HEK293T (cell line): Measurements from ENCODE around the gene SHISA9.

Experiments used
- CTCF ChIA-PET: fragments of 350-600 bp; formaldehyde crosslinking; extraction: SDS; loops from one replicate; lab custom pipeline; 2021; ENCODE audit warnings: antibody characterized with exemption, inconsistent platforms; lab: Yijun Ruan, JAX
- POLR2A ChIA-PET: fragments of 350-600 bp; formaldehyde crosslinking; extraction: SDS; loops from one replicate; lab custom pipeline; 2020; ENCODE audit warnings: antibody characterized with exemption, inconsistent platforms; lab: Yijun Ruan, JAX
- DNase-seq: peaks from one replicate; pipeline ENCODE4 v3.0.0; 2012; ENCODE audit warnings: mixed read lengths; ENCODE audit errors: extremely low spot score
- ARNT ChIP-seq: fragments of 450-650 bp; IDR thresholded peaks from 2 replicates; pipeline ENCODE4 v1.6.1; 2017; ENCODE audit warnings: mild to moderate bottlenecking
- BHLHE40 ChIP-seq: fragments of 450-650 bp; IDR thresholded peaks from 2 replicates; pipeline ENCODE4 v1.6.1; 2016; ENCODE audit warnings: mild to moderate bottlenecking, moderate library complexity, borderline replicate concordance
- CTBP1 ChIP-seq: fragments of 450-650 bp; IDR thresholded peaks from 2 replicates; pipeline ENCODE4 v1.6.1; 2016; ENCODE audit warnings: borderline replicate concordance
- ELF4 ChIP-seq: fragments of 450-650 bp; IDR thresholded peaks from 2 replicates; pipeline ENCODE4 v1.6.1; 2017; ENCODE audit warnings: antibody characterized with exemption
- FOXA1 ChIP-seq: fragments of 450-650 bp; IDR thresholded peaks from 2 replicates; pipeline ENCODE4 v1.6.1; 2016; ENCODE audit warnings: mild to moderate bottlenecking
- FOXK2 ChIP-seq: fragments of 450-650 bp; IDR thresholded peaks from 2 replicates; pipeline ENCODE4 v1.6.1; 2016; ENCODE audit warnings: mild to moderate bottlenecking
- FOXM1 ChIP-seq: fragments of 450-650 bp; IDR thresholded peaks from 2 replicates; pipeline ENCODE4 v1.6.1; 2017; ENCODE audit warnings: mild to moderate bottlenecking, borderline replicate concordance
- HDGF ChIP-seq: fragments of 450-650 bp; IDR thresholded peaks from 2 replicates; pipeline ENCODE4 v1.6.1; 2017; ENCODE audit warnings: antibody characterized with exemption, borderline replicate concordance
- L3MBTL2 ChIP-seq: fragments of 450-650 bp; conservative IDR thresholded peaks from 2 replicates; pipeline ENCODE4 v1.6.1; 2016; ENCODE audit warnings: mild to moderate bottlenecking
- LEF1 ChIP-seq: fragments of 450-650 bp; IDR thresholded peaks from 2 replicates; pipeline ENCODE4 v1.6.1; 2017; ENCODE audit warnings: mild to moderate bottlenecking, borderline replicate concordance
- NFRKB ChIP-seq: fragments of 450-650 bp; IDR thresholded peaks from 2 replicates; pipeline ENCODE4 v1.6.1; 2016; ENCODE audit warnings: mild to moderate bottlenecking, moderate library complexity
- SP1 ChIP-seq: fragments of 450-650 bp; IDR thresholded peaks from 2 replicates; pipeline ENCODE4 v1.6.1; 2017
- SUZ12 ChIP-seq: fragments of 450-650 bp; IDR thresholded peaks from 2 replicates; pipeline ENCODE4 v1.6.1; 2016; ENCODE audit warnings: mild to moderate bottlenecking
- TARDBP ChIP-seq: fragments of 450-650 bp; IDR thresholded peaks from 2 replicates; pipeline ENCODE4 v1.6.1; 2016
- ZNF384 ChIP-seq: fragments of 450-650 bp; IDR thresholded peaks from 2 replicates; pipeline ENCODE4 v1.6.1; 2016
- TF ChIP-seq, protein P1 (sequence below): fragments of 450-650 bp; IDR thresholded peaks from 2 replicates; pipeline ENCODE4 v1.6.1; 2016

The SHISA9 gene

DNA sequence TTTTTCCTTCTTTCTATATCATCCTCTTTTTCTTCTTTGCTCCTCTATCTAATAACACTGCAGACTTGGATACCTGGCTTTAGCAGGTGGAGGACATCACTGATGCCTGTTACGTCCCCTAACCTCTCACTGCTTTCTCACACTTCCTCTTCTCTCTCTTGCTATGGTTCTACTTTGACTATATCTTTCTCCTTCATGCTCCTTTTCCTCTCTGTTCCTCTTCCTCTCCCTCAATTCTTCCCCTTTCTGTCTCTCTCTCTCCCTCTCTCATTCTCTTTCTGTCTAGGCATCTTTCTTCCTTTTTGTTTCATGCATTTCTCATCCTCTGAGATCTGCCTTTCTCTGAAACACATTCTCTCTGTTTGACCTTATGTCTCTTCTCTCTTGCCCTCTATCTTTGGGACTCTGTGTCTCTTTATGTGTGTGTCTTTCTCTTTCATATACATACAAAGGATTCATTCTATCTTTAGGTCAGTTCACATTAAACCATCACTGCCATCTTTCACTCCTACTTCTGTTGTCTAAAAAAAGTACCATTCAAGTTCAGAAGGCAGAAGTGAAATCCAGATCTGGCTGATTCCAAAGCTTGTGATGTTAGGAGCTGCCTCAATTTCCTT is 353.7 kb downstream of the SHISA9 start:
- DNase-seq: no peak
- ChIA-PET POLR2A (no interaction called here), CTCF (no interaction called here)
- no peak for TF ChIP-seq LEF1

DNA sequence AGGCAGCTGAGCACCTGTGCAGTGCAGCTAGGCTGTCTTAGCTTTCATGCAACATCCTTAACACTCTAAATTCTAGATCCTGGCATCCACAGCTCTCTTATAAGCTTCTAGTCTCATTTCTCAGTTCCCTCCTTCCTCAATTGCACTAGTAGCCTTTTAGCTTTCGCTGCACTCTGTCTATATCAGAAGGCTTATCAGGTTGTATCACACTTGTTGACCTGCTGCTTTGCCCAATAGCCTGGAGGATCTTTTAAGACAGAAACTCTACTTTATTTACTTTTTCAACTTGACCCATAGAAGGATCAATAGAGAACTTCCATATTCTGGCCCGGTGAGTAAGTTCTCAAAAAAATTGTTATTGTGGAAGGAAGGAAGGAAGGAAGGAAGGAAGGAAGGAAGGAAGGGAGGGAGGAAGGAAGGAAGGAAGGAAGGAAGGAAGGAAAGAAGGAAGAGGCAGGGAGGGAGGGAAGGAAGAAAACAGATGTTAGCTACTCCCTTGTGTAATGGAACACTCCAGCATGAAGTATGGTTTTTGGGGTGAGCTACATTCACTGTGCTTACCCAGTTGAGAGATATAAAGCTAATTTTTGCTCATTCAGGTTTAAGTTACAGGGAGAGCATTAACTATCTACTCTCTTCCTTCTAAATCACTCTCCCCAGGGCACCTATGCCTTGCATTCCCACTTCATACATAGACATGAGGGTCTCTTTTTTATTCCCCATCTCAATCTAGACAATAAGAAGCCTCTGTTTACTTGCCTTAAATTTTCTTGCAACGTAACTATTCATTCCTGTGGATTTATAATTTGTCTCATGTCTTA is 361.1 kb downstream of the SHISA9 start:
- DNase-seq: no peak
- CTCF ChIA-PET: no interaction called here
- POLR2A ChIA-PET: no interaction called here
- TF ChIP-seq ZNF384 (no peak), FOXK2 (no peak), TARDBP (no peak), CTBP1 (no peak), L3MBTL2 (no peak), HDGF (no peak), NFRKB (no peak), FOXM1 (no peak), BHLHE40 (no peak)

DNA sequence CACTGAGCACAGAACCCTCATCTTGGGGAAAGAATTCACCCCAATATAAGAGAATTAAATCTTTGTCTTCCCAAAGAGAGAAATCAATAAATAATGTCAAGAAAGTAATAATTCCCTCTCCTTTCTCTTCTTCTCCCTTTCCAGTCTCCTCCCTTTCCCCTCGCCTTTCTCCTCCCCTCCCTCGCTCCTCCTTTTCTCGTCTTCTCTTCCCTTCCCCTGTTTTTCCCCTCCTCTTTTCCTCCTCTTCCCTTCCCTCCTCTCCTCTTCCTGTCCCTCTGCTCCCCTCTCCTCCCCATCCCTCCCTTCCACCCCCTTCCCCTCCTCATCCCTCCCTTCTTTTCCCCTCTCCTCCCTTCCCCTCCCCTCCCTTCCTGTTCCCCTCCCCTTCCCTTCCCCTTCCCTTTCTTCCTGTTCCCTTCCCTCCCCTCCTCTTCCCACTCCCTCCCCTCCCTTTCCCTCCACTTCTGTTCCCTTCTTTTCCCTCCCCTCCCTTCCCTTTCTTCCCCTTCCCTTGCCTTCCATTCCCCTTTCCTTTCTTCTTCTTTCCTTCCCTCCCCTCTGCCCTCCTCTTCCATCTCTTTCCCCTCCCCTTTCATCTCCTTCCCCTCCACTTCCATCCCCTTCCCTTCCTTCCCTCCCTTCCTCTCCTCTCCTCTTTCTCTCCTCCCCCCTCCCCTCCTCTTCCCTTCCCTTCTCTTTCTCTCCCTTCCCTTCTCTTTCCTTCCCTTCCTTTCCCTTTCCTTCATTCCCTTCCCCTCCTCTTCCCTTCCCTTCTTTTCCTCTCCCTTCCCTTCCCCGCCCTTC is 363.6 kb downstream of the SHISA9 start:
- ChIA-PET POLR2A (no interaction called here), CTCF (no interaction called here)
- TF ChIP-seq NFRKB (no peak), ARNT (no peak), ELF4 (no peak), CTBP1 (no peak)
- DNase-seq: no peak

DNA sequence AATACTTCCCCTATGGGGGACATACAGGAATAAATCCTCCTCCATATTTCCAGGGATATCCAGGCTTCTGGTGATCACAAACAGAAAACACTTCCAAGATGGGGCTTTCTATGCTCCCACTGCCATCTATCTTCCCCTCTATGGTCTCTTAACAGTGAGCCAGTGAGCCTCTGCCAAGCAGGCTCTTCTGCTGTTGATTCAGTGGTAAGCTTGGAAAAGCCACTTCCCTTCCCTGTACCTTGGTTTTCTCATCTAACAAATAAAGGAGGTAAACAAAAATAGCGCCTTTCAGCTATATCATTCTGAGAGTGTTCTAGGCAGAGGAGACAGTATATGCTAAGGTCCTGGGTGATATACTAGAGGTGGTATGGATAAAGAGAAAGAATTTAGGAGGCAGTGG is 368.0 kb downstream of the SHISA9 start:
- TF ChIP-seq FOXM1 (no peak), ARNT (no peak), HDGF (no peak), ELF4 (no peak), TARDBP (no peak), L3MBTL2 (no peak), LEF1 (no peak)
- POLR2A ChIA-PET: no interaction called here
- no peak for DNase-seq
- CTCF ChIA-PET: no interaction called here

DNA sequence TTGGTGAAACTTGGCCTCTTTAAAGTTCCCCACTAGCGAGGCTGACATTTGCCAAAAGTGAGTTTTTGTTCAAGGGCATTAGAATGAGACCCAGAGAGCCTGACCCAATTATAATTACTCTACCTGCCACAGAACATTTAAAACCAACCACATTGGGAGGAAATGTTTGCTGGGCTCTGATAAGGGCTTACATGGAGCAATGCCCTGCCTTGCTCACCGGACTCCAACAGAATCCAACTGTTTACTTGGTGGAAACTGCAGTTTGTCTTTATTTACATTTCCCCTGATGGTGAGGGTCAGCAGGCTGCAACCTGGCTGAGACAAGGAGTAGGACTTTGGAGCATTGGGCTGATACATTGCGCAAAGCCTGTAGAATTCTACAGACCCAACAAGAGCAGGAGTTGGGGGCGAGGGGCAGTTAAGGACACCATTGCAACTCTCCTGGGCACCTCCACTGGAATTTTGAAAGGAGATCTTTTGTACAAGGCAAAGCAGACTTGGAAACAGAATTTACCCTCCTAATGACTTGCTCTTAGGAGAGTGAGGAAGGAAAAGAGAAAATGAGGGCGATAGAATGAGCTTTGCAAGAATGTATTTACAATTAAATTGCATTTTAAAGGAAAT is 368.6 kb downstream of the SHISA9 start:
- CTCF ChIA-PET: no interaction called here
- no peak for TF ChIP-seq BHLHE40
- TF ChIP-seq FOXA1: no peak
- no peak for TF ChIP-seq TARDBP
- no peak for TF ChIP-seq ZNF384
- TF ChIP-seq NFRKB: no peak
- TF ChIP-seq, protein P1, sequence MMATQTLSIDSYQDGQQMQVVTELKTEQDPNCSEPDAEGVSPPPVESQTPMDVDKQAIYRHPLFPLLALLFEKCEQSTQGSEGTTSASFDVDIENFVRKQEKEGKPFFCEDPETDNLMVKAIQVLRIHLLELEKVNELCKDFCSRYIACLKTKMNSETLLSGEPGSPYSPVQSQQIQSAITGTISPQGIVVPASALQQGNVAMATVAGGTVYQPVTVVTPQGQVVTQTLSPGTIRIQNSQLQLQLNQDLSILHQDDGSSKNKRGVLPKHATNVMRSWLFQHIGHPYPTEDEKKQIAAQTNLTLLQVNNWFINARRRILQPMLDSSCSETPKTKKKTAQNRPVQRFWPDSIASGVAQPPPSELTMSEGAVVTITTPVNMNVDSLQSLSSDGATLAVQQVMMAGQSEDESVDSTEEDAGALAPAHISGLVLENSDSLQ: no peak
- no peak for TF ChIP-seq ARNT
- no peak for TF ChIP-seq FOXM1
- TF ChIP-seq L3MBTL2: no peak
- TF ChIP-seq LEF1: no peak
- POLR2A ChIA-PET: no interaction called here
- DNase-seq: no peak

DNA sequence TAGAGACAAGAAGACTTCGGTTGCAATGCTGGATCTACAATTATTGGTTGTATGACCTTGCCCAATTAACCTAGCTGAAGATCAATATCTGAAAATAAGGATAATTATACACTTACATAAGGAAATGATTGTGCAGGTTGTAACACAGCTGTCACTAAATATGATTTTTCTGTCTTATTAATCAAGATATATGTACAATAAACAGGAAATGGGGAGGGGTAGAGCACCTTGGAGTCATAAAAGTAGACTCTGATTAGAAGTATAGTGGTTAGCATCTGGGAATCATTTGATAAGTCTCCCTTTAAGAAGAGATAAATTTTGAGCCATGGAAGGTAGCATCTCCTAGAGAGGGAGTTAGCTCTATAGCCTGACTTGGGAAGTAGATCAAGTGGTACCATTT is 369.2 kb downstream of the SHISA9 start:
- TF ChIP-seq ARNT: no peak
- ChIA-PET POLR2A (no interaction called here), CTCF (no interaction called here)
- DNase-seq: no peak

DNA sequence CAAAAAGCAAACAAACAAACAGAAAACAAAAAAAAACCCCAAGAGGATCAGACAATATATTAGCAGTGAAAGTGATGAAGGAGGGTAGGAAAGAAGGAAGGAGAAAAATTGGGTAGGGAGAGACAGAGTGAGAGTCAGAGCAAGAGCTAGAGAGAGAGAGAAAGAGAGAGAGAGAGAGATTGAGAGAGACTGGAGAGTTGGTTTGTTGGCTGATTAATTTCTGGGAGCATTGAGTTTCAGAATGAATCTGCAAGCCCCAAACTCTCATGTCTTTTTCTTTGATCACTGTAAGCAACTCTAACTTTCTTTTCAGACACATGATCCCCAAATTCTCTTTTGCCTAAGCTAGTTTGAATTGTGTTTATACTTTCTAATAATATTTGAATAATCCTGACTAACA is 388.1 kb downstream of the SHISA9 start:
- DNase-seq: no peak
- POLR2A ChIA-PET: no interaction called here
- CTCF ChIA-PET: no interaction called here
- no peak for TF ChIP-seq SP1
- TF ChIP-seq HDGF: no peak
- TF ChIP-seq SUZ12: no peak
- no peak for TF ChIP-seq FOXK2
- TF ChIP-seq ARNT: no peak
- no peak for TF ChIP-seq BHLHE40
- TF ChIP-seq, protein P1: no peak
- TF ChIP-seq CTBP1: no peak
- no peak for TF ChIP-seq FOXM1
- no peak for TF ChIP-seq ELF4
- TF ChIP-seq FOXA1: no peak
- no peak for TF ChIP-seq NFRKB
- no peak for TF ChIP-seq TARDBP
- no peak for TF ChIP-seq ZNF384
